C4-2B (cell line): ENCODE results near the gene TAF3.

ENCODE experiments used
- H3K27ac ChIP-seq: fragments of 450-650 bp; 2 replicates; pipeline ENCODE4 v1.5.1; 2017
- ZFX ChIP-seq: fragments of 450-650 bp; IDR thresholded peaks from 2 replicates; pipeline ENCODE4 v1.6.1; 2017
- TF ChIP-seq, protein P1 (sequence below): fragments of 450-650 bp; conservative IDR thresholded peaks from 2 replicates; pipeline ENCODE4 v1.5.1; 2017; ENCODE audit warnings: mild to moderate bottlenecking

The TAF3 gene

DNA sequence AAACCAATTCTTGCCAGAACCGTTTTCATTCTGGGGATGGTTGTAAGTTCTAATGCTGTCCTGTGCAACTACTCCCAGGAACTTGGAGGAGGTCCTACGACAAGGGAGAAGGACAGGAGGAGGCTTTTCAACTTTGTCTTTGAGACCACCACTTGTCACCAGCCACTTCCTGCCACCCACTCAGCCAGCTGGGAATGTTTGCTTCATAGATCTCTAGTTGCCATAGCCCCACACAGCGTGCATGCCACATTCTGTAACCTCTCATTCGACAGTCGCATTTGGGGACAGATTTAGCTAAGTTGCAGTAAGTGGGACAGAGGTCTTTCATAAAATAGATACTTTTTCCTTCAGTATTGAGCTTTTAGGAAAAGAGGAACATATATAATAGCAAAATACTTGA, 78.0 kb downstream of the TAF3 start:
- TF ChIP-seq, protein P1, sequence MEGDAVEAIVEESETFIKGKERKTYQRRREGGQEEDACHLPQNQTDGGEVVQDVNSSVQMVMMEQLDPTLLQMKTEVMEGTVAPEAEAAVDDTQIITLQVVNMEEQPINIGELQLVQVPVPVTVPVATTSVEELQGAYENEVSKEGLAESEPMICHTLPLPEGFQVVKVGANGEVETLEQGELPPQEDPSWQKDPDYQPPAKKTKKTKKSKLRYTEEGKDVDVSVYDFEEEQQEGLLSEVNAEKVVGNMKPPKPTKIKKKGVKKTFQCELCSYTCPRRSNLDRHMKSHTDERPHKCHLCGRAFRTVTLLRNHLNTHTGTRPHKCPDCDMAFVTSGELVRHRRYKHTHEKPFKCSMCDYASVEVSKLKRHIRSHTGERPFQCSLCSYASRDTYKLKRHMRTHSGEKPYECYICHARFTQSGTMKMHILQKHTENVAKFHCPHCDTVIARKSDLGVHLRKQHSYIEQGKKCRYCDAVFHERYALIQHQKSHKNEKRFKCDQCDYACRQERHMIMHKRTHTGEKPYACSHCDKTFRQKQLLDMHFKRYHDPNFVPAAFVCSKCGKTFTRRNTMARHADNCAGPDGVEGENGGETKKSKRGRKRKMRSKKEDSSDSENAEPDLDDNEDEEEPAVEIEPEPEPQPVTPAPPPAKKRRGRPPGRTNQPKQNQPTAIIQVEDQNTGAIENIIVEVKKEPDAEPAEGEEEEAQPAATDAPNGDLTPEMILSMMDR, result no peak
- no peak for TF ChIP-seq ZFX
- no peak overlapping the region for H3K27ac ChIP-seq

DNA sequence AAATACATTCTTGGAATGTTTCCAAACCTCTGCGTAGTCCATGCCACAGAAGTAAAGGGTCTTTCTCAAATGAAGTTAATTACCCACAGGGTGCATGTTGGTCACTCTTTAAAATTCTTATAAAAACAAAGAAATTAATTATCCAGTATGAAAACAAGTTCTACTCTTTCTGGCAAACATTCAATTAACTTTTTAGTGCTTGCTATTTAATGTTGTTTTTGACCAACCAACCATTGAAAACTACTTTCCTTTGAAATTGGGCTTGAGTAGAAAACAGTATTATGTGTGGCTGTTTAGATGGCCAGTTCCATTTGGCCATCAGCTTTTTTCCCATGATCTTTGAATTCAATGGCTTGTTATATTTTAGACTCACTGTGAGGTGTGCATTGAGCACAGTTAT, 83.0 kb downstream of the TAF3 start:
- TF ChIP-seq ZFX, result no peak
- TF ChIP-seq, protein P1, result no peak
- H3K27ac ChIP-seq, result no peak overlapping the region

DNA sequence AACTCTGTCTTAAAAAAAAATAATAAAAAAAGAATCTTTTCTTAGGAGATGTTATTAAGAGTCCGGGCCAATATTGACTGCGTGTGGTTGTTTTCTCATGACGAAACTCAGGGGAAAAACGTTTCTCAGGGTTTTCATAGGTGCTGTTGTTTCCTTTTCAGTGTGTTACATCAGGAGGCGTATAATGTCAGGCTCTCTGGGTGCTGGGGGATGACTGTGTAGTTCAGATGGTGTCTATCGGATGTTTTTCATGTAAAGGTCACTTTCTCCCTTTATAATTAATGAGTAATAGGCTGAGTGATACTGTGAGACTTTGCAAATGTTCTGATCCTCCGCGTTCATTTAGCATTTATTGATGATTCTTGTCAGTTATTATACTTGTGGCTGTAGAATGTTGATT, 84.1 kb downstream of the TAF3 start:
- no peak overlapping the region for H3K27ac ChIP-seq
- TF ChIP-seq, protein P1, result no peak
- no peak for TF ChIP-seq ZFX

DNA sequence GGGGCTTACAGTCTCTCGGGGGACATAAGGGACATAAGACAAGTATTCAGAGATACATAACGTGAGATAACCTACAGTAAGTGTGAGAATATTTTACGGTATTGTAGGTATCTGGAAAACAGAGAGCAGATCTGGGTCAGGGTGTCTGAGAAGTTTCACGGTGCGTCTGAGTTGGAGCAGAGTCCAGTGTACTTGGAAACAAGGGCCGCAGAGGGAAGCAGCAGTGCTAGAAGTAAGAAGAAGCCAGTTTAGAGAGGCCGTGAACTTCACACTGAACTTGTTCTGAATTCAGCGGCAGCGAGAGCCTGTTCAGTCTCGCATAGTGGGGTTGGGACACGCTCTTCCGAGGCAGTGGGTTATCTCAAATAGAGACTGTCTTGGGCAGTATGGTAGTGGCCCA, 85.5 kb downstream of the TAF3 start:
- TF ChIP-seq, protein P1, result no peak
- no peak for TF ChIP-seq ZFX
- no peak overlapping the region for H3K27ac ChIP-seq

DNA sequence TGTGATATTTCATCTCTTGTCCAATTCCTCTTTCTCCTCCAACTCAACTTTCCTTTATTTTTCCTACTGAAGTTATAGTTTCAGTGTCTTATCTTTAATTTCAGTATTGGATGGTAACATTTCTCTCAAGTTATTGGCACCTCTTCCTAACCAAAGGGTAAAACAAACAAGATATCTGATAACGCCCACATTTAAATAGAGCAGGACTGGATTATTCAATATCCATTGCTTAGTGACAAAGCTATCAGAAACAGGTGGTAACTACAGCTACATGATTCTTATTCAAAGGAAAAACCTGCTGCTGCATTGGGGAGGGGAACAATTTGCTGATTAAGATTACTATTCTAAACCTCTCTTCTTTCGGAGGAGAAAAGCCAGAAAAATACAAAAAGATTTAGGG, 87.8 kb downstream of the TAF3 start:
- TF ChIP-seq ZFX, result no peak
- TF ChIP-seq, protein P1, result no peak
- no peak overlapping the region for H3K27ac ChIP-seq

DNA sequence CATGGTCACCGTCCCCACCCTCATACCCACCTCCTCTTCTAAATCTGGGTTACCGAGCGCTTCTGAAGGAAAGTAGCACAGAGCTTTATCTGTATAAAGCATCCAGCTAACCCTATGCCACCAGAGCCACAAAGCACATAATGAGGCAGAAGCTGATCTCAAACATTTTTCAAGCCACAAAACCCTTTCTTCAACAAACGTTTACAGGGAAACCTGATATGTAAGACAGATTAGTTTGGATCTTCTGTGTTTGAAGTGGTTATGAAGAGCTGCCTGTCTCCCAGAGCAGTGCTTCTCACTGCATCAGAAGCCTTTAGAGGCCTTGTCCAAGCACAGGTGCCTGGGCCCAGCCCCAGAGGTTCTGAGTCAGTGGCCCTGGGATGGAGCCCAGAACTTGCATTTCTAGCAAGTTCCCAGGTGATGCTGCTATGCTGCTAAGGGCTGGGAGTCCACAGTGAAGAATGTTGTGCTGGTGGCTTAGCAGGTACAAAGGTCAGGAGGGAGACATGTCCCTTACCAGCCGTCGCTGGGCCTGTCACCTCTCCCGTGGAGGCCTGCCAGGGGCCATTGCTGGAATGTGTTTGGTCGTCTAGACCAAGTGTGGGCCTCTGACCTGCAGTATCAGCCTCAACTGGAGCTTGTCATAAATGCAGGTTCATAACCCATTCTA, 90.4 kb downstream of the TAF3 start:
- no peak for TF ChIP-seq ZFX
- TF ChIP-seq, protein P1, result no peak
- no peak overlapping the region for H3K27ac ChIP-seq

DNA sequence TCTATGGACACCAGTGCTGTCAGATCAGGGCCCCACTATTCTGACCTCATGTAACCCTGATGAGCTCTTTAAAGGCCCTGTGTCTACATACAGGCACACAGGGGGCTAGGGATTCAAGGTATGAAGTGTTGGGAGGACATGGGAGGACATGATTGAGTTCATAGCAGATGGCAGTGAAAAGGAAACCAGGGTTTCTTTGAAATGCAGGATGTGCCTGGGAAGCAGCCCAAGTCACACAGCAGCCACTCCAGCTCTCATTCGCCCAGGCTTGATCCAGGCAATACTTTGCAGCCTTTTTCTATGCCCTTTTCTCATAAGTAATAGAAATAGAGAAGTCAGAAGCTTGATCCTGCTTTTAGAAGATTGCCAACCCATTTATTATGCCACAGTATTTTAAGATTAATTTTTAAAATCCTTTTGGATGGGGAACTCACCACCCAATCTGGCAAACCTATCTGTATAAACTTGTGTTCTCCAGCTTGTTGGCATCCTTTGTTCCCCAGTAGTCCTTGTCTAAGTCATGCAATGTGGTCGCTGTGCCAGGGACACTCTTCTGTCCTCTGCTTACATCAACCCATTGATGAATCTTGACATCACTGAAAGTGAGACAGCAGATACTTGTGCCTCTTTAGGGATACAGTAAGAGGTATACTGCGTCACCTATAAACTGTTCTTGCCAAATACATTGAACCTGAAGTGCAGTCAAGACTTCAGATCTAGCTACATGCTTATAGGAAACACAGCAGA, 95.0 kb downstream of the TAF3 start:
- H3K27ac ChIP-seq, result peak overlapping the region; percentile 18
- TF ChIP-seq, protein P1, result no peak
- no peak for TF ChIP-seq ZFX
